Measurements from ENCODE around the gene XDH. TPM values are rescaled to one million over a fixed set of nuclear protein-coding genes. Genes with fewer than 3 reads are reported as not detected.

Gene XDH
- total and polyA plus RNA-seq, 9 of the 15 experiments (the other 6 are each of a cell fraction or from before 2014, with no cell fraction given): 0.04 to 0.06 TPM; not detected in 7

DNA sequence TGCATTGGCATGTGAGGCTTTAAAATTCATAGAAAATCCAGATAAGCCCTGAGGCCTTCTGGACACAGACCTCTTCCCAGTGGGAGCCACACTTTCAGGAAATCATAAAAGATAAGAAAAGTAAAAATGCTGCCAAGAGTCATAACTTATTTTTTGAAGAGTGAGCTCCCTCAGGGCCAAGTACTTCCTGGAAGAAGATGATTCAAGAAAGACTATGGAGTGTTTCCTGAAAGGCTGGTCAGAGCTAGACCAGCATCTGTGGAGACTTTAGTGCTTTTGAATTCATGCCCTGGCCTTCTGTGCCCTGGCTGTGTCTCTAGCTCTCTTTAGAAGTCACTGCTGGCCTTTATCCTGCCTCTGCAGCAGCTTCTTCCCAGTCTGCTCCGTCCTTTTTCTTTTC is 6.4 kb upstream of the XDH start:
- H3K9me3 ChIP-seq (replicated peaks; ENCODE audit: control insufficient read depth, insufficient read depth, low read depth, low read length): no peaks in the 10 kb centered on the region; the same call in 1 of the 2 replicates
- no peak overlapping the region for H3K9ac ChIP-seq (ENCODE audit: insufficient read depth in 1 of 2, low read depth in 2 of 2, low read length in 2 of 2)
- H3K9me1 ChIP-seq (ENCODE audit: control insufficient read depth, insufficient read depth, low read length): no peaks in the 10 kb centered on the region
- ChIA-PET POLR2A (no interaction called here), CTCF (ENCODE audit: low intra/inter-chr PET ratio) (no interaction called here)
- no peak for ATAC-seq
- intact Hi-C loops (cut with micrococcal nuclease) (no loop called here), in situ Hi-C loops (cut with MboI) (no loop called here)
- H3K4me1 ChIP-seq (replicated peaks in 1 of 2; ENCODE audit: control insufficient read depth in 2 of 2, insufficient read depth in 2 of 2, low read length in 2 of 2): no peaks in the 10 kb centered on the region
- H3K36me3 ChIP-seq (ENCODE audit: control insufficient read depth, insufficient read depth, low read length): no peaks in the 10 kb centered on the region
- no peaks in the 10 kb centered on the region for H4K20me1 ChIP-seq (replicated peaks; ENCODE audit: control insufficient read depth, insufficient read depth, low read length)
- WGBS (ENCODE audit: insufficient coverage, low coverage, missing lambda C conversion rate): 0% methylated on average over 1 of the region's 1 CpG
- no peak for DNase-seq (ENCODE audit: extremely low read depth in 1 of 4, low spot score in 3 of 4)
- no peak overlapping the region for H3K4me3 ChIP-seq
- FAIRE-seq: no peak
- no peaks in the 10 kb centered on the region for H3K27me3 ChIP-seq (ENCODE audit: control insufficient read depth in 2 of 2, insufficient read depth in 2 of 2, low read length in 2 of 2)
- no peak overlapping the region for H3K4me2 ChIP-seq (ENCODE audit: insufficient read depth, low read length)
- no TSS peak for BruUV-seq (replicated peaks)
- no peak overlapping the region for H2AFZ ChIP-seq (ENCODE audit: low read depth, low read length)
- no peaks in the 10 kb centered on the region for H3K79me2 ChIP-seq (ENCODE audit: control insufficient read depth, insufficient read depth, low read length)
- H3K27ac ChIP-seq (ENCODE audit: extremely low read depth, low read depth, low read length): no peak overlapping the region
- TF ChIP-seq NUFIP1 (IDR thresholded peaks at IDR 0.05; ENCODE audit: partially characterized antibody): no peak
- TF ChIP-seq, protein P1, sequence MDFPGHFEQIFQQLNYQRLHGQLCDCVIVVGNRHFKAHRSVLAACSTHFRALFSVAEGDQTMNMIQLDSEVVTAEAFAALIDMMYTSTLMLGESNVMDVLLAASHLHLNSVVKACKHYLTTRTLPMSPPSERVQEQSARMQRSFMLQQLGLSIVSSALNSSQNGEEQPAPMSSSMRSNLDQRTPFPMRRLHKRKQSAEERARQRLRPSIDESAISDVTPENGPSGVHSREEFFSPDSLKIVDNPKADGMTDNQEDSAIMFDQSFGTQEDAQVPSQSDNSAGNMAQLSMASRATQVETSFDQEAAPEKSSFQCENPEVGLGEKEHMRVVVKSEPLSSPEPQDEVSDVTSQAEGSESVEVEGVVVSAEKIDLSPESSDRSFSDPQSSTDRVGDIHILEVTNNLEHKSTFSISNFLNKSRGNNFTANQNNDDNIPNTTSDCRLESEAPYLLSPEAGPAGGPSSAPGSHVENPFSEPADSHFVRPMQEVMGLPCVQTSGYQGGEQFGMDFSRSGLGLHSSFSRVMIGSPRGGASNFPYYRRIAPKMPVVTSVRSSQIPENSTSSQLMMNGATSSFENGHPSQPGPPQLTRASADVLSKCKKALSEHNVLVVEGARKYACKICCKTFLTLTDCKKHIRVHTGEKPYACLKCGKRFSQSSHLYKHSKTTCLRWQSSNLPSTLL (IDR thresholded peaks at IDR 0.05): no peak

DNA sequence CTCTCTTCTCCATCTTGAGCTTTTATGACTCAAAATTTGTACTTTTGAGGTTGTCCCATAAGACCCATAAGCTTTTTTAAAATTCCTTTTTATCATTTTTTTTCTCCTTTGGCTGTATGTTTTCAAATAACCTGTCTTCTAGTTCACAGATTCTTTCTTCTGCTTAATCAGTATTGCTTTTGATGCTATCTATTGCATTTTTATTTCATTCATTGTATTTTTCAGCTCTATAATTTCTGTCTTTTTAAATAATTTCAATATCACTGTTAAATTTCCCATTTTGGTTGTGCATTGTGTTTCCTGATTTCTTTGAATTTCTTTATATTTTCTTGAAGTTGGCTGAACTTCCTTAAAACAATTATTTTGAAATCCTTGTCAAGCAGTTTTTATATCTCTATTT is 4.8 kb upstream of the XDH start:
- FAIRE-seq (no peak), DNase-seq (ENCODE audit: extremely low read depth in 1 of 4, low spot score in 3 of 4) (no peak), ATAC-seq (no peak)
- Histone ChIP-seq H2AFZ (ENCODE audit: low read depth, low read length) (no peak overlapping the region), H3K27ac (ENCODE audit: extremely low read depth, low read depth, low read length) (no peak overlapping the region), H3K79me2 (ENCODE audit: control insufficient read depth, insufficient read depth, low read length) (no peaks in the 10 kb centered on the region), H3K4me1 (replicated peaks in 1 of 2; ENCODE audit: control insufficient read depth in 2 of 2, insufficient read depth in 2 of 2, low read length in 2 of 2) (no peaks in the 10 kb centered on the region), H3K27me3 (ENCODE audit: control insufficient read depth in 2 of 2, insufficient read depth in 2 of 2, low read length in 2 of 2) (no peaks in the 10 kb centered on the region), H3K9ac (ENCODE audit: insufficient read depth in 1 of 2, low read depth in 2 of 2, low read length in 2 of 2) (no peak overlapping the region), H3K4me3 (no peak overlapping the region), H3K9me3 (replicated peaks; ENCODE audit: control insufficient read depth, insufficient read depth, low read depth, low read length) (no peaks in the 10 kb centered on the region; the same call in 1 of the 2 replicates), H3K4me2 (ENCODE audit: insufficient read depth, low read length) (no peak overlapping the region), H3K36me3 (ENCODE audit: control insufficient read depth, insufficient read depth, low read length) (no peaks in the 10 kb centered on the region), H3K9me1 (ENCODE audit: control insufficient read depth, insufficient read depth, low read length) (no peaks in the 10 kb centered on the region), H4K20me1 (replicated peaks; ENCODE audit: control insufficient read depth, insufficient read depth, low read length) (no peaks in the 10 kb centered on the region)
- in situ Hi-C loops (cut with MboI): no loop called here
- ChIA-PET CTCF (ENCODE audit: low intra/inter-chr PET ratio) (no interaction called here), POLR2A (interaction anchor here (1.8 kb wide), 1 partner anchor 12 kb away, joined by 5 read pairs; no protein-coding TSS in a partner anchor)
- no peak for TF ChIP-seq COPS2 (conservative IDR thresholded peaks at IDR 0.05)
- TF ChIP-seq NFRKB (IDR thresholded peaks at IDR 0.05; ENCODE audit: low read depth): no peak
- no peak for TF ChIP-seq NFIC (IDR thresholded peaks at IDR 0.05)
- TF ChIP-seq THRB (CRISPR knock-in tag; conservative IDR thresholded peaks at IDR 0.05): no peak
- TF ChIP-seq PCBP1 (IDR thresholded peaks at IDR 0.05; ENCODE audit: low read depth, low read length, poor library complexity, severe bottlenecking): no peak
- no peak for TF ChIP-seq CSDE1 (IDR thresholded peaks at IDR 0.05)
- TF ChIP-seq, protein P2, sequence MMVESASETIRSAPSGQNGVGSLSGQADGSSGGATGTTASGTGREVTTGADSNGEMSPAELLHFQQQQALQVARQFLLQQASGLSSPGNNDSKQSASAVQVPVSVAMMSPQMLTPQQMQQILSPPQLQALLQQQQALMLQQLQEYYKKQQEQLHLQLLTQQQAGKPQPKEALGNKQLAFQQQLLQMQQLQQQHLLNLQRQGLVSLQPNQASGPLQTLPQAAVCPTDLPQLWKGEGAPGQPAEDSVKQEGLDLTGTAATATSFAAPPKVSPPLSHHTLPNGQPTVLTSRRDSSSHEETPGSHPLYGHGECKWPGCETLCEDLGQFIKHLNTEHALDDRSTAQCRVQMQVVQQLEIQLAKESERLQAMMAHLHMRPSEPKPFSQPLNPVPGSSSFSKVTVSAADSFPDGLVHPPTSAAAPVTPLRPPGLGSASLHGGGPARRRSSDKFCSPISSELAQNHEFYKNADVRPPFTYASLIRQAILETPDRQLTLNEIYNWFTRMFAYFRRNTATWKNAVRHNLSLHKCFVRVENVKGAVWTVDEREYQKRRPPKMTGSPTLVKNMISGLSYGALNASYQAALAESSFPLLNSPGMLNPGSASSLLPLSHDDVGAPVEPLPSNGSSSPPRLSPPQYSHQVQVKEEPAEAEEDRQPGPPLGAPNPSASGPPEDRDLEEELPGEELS (CRISPR knock-in tag; IDR thresholded peaks at IDR 0.05; ENCODE audit: borderline replicate concordance): no peak
- TF ChIP-seq SAFB2 (IDR thresholded peaks at IDR 0.05; ENCODE audit: borderline replicate concordance, low read depth, low read length, severe bottlenecking): no peak
- intact Hi-C loops (cut with micrococcal nuclease): loop anchor here (10.0 kb wide), 1 partner anchor 305 kb away; no protein-coding TSS in a partner anchor
- BruUV-seq (replicated peaks): no TSS peak

Data from K562 (cell line).